Spleen (tissue), 11 donors: ENCODE data around the gene KLHDC3. TPM values are rescaled to one million over a fixed set of nuclear protein-coding genes. Genes with fewer than 3 reads are reported as not detected.

Source experiments
- DNase-seq: peaks from one replicate; pipeline ENCODE4 v3.0.0-alpha.2; 2020
- H3K27ac ChIP-seq, 8 donors: fragments of 200-600 bp; sonication (generic) in 7 of 8; 1 replicate in 4 of 8; 2 replicates in 4 of 8; pipeline versions ENCODE4 v1.5.0 to v1.8.0; 2016 to 2021; ENCODE audit warnings: inconsistent platforms in 4 of 8, mild to moderate bottlenecking in 4 of 8, moderate library complexity in 1 of 8
- H3K27me3 ChIP-seq, 7 donors: fragments of 200-600 bp; sonication (generic) in 6 of 7; replicated peaks in 1 of 7; 1 replicate in 4 of 7; 2 replicates in 3 of 7; pipeline versions ENCODE4 v1.5.0 to v1.8.0; 2016 to 2021; ENCODE audit warnings: inconsistent platforms in 3 of 7, mild to moderate bottlenecking in 1 of 7
- H3K36me3 ChIP-seq, 6 donors: fragments of 200-600 bp; sonication (generic) in 5 of 6; 1 replicate in 4 of 6; 2 replicates in 2 of 6; pipeline versions ENCODE4 v1.5.0 to v1.8.0; 2016 to 2021; ENCODE audit warnings: inconsistent platforms in 2 of 6
- H3K4me1 ChIP-seq, 6 donors: fragments of 200-600 bp; sonication (generic) in 5 of 6; 1 replicate in 3 of 6; 2 replicates in 3 of 6; pipeline versions ENCODE4 v1.5.0 to v1.8.0; 2016 to 2021; ENCODE audit warnings: inconsistent platforms in 3 of 6
- H3K4me3 ChIP-seq, 8 donors: fragments of 200-600 bp; sonication (generic) in 7 of 8; 1 replicate in 4 of 8; 2 replicates in 4 of 8; pipeline versions ENCODE4 v1.5.0 to v1.8.0; 2016 to 2021; ENCODE audit warnings: inconsistent platforms in 4 of 8, mild to moderate bottlenecking in 4 of 8, moderate library complexity in 2 of 8
- H3K9me3 ChIP-seq, 8 donors: fragments of 200-600 bp; sonication (generic) in 7 of 8; 1 replicate in 4 of 8; 2 replicates in 4 of 8; pipeline versions ENCODE4 v1.5.0 to v1.8.0; 2016 to 2021; ENCODE audit warnings: inconsistent platforms in 4 of 8
- CTCF ChIP-seq, 11 experiments: fragments of 200-600 bp in 7 of 11; fragments of 450-650 bp in 4 of 11; sonication (generic) in 4 of 11; IDR thresholded peaks in 8 of 11; conservative IDR thresholded peaks in 3 of 11; 1 replicate in 7 of 11; 2 replicates in 4 of 11; pipeline versions ENCODE4 v1.4.0 to v1.8.0; 2016 to 2021; ENCODE audit warnings: antibody characterized with exemption in 11 of 11, inconsistent platforms in 4 of 11, mild to moderate bottlenecking in 1 of 11
- POLR2A ChIP-seq, 3 donors: fragments of 450-650 bp; IDR thresholded peaks; one replicate each; pipeline ENCODE4 v1.5.1; 2017; ENCODE audit warnings: antibody characterized with exemption in 3 of 3, mild to moderate bottlenecking in 1 of 3
- POLR2AphosphoS5 ChIP-seq, 3 donors: sonication (generic); formaldehyde crosslinking; IDR thresholded peaks; one replicate each; pipeline ENCODE4 v1.5.1; 2017; ENCODE audit warnings: antibody characterized with exemption in 3 of 3
- WGBS, 5 donors: extraction: QIAGEN DNeasy Blood & Tissue Kit in 3 of 5; methylation state at CpG; one replicate each; pipeline versions ENCODE4 v1.1.5 to v1.1.7; 2013 to 2018; 5-methylcytosine and 5-hydroxymethylcytosine counted together
- intact Hi-C: fragments of 100-400 bp; cut with DNase I; formaldehyde crosslinking; loops from one replicate; pipeline ENCODE4 v1.15.0; 2023; ENCODE audit warnings: low total_unique reads
- polyA plus RNA-seq, 3 donors: library from polyadenylated mRNA; stranded (reverse); fragments of 200-250 nt; gene quantifications; one replicate each; pipeline ENCODE4 v1.2.1, GENCODE V29; 2013
- total RNA-seq, 7 donors: library from RNA; depleted of rRNA in 3 of 7; stranded (reverse); fragments of >200 nt in 3 of 7; fragmentation: NEBNext Ultra II Directional in 4 of 7; extraction: Animal tissue kit (Norgen Biotek cat#: 25700) in 4 of 7; gene quantifications; one replicate each; pipeline versions ENCODE4 v1.1.0 to v1.2.1, GENCODE V29; 2016 to 2021
- donor health status: healthy with polysubstance abuse.
- donor health status: DM: no; HTN: no; CAD: no; lungs with moderate emphysema.
- donor health status: DM: no; HTN: no; CAD: no.
- donor health status: Bipolar disorder and iron deficiency.
- donor health status: healthy.
- donor health status: DM: no; HTN: no; CAD: no.
- donor health status: DM: yes; HTN: yes; CAD: no.

The KLHDC3 gene
- total and polyA plus RNA-seq, 10 donors: 37.3 to 89.2 (median 66.0) TPM

DNA sequence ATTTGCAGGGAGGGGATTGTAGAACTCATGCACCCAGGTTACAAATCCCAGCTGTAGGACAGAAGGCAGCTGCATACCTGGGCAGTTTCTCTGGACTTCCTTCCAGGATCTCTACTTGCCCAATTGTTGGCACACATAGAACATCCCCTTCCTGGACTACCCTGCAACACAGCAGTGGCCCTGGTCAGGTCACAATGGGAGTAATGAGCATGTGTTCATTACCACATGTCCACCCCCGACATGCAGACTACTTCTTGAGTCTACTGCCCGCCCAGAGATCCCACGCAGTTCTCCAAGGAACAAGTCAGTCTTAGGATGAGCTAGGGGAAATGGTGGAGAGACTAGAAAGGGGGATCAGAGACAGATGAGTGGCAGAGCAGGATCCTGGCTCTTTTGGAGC, 40.1 kb upstream of the KLHDC3 start:
- TF ChIP-seq POLR2A (IDR thresholded peaks at IDR 0.05) (no peak), CTCF (IDR thresholded peaks at IDR 0.05 in 8 of 11, conservative IDR thresholded peaks at IDR 0.05 in 3 of 11) (no peak), POLR2AphosphoS5 (IDR thresholded peaks at IDR 0.05) (no peak)
- WGBS, 5 donors: 64 to 93% (median 76%) methylated on average over 3 of the region's 3 CpGs
- Histone ChIP-seq H3K27me3 (no peaks in the 10 kb centered on the region), H3K4me1 (peaks cover 17 to 49% (median 30%) of the 10 kb centered on the region in 6 donors), H3K27ac (peak overlapping the region in 1 of 8 donors; percentile 6), H3K4me3 (no peak overlapping the region), H3K36me3 (peaks cover 0 to 62% (median 13%) of the 10 kb centered on the region in 6 donors), H3K9me3 (no peaks in the 10 kb centered on the region)
- no peak for DNase-seq
- intact Hi-C loops: no loop called here

- TF ChIP-seq CTCF (IDR thresholded peaks at IDR 0.05 in 8 of 11, conservative IDR thresholded peaks at IDR 0.05 in 3 of 11) (no peak), POLR2A (IDR thresholded peaks at IDR 0.05) (no peak), POLR2AphosphoS5 (IDR thresholded peaks at IDR 0.05) (no peak)
- no peaks in the 10 kb centered on the region for H3K9me3 ChIP-seq
- no peak overlapping the region for H3K4me3 ChIP-seq
- H3K27me3 ChIP-seq: no peaks in the 10 kb centered on the region
- peaks cover 0 to 51% (median 4%) of the 10 kb centered on the region in 6 donors for H3K36me3 ChIP-seq
- no peak overlapping the region for H3K27ac ChIP-seq
- intact Hi-C loops: no loop called here
- peaks cover 19 to 58% (median 37%) of the 10 kb centered on the region in 6 donors for H3K4me1 ChIP-seq
- 78 to 92% (median 89%) methylated on average over 5 of the region's 5 CpGs for WGBS, 5 donors
- DNase-seq: no peak
Measured at GRCh38 chr6:42974919-42975505, 39.0 kb upstream of the KLHDC3 start.

DNA sequence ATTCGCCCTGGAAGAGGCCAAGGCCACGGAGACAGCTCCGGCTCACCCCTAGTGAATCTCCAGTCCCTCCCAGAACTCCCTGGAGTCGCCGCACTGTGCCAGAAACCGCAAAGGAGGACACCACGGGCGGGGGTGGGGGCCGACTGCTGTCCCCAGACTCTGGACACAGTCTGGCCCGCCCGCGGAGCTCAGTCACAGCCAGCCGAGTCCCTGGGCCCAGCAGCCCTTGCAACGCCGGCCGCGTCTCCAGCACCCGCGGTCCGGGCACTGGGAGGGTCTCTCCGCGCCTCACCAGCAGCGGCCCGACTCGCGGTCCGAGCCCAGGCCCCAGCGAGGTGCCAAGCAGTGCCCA, 35.6 kb upstream of the KLHDC3 start:
- Histone ChIP-seq H3K36me3 (peaks cover 0 to 19% (median 0%) of the 10 kb centered on the region in 6 donors), H3K4me3 (peak overlapping the region; percentile 69 to 98 (median 93)), H3K27ac (peak overlapping the region; percentile 79 to 96 (median 92)), H3K9me3 (no peaks in the 10 kb centered on the region), H3K27me3 (no peaks in the 10 kb centered on the region), H3K4me1 (peaks cover 21 to 72% (median 46%) of the 10 kb centered on the region in 6 donors)
- WGBS, 5 donors: 0 to 3% (median 1%) methylated on average over 3 to 28 of the region's 28 CpGs
- intact Hi-C loops: no loop called here
- no peak for TF ChIP-seq POLR2AphosphoS5 (IDR thresholded peaks at IDR 0.05)
- TF ChIP-seq POLR2A (IDR thresholded peaks at IDR 0.05): no peak
- TF ChIP-seq CTCF (IDR thresholded peaks at IDR 0.05 in 8 of 11, conservative IDR thresholded peaks at IDR 0.05 in 3 of 11): no peak
- peak; percentile 90 for DNase-seq

DNA sequence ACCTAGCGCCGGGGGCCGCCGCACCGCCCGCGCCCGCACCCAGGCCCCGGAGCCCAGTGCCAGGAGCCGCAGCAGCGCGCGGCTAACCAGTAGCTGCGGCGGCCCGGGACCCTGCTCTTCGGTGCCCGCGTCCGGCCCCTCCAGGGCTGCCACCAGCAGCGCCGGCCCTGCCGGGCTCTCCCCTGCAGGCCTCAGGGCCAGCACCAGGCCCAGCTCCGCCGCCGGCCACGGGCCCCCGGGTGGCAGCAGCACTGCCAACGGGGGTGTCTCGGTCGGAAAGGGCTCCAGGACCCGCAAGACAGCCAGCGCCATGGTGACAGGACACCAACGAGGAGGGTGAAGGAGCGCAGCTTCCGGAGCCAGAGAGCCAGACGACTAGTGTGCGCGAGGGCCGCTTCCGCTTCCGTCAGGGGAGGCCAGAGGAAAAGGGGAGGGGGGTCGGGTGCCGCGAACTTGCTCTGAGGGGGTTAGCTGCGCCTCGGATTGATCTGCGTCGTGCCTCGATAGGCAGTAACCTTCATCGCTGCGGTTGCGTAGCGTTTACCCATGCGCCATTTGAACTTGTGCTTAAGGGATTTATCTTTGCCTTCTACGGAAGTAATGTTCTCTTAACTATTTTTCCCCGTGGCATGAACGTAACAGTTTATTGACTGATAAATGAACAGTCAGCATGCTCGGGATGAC, 35.1 kb upstream of the KLHDC3 start, which contains the start of gene PEX6:
Gene PEX6 (minus strand): TSS at position 343 of the 684 bp plus-strand sequence. CDS start 31 bp downstream, at position 312.
- no peaks in the 10 kb centered on the region for H3K9me3 ChIP-seq
- peaks cover 26 to 73% (median 52%) of the 10 kb centered on the region in 6 donors for H3K4me1 ChIP-seq
- WGBS, 5 donors: 0 to 1% (median 0%) methylated on average over 37 to 59 of the region's 59 CpGs
- H3K27ac ChIP-seq: peak within 1 kb of the TSS; percentile 79 to 96 (median 92)
- peak; percentile 99 for DNase-seq
- TF ChIP-seq CTCF (IDR thresholded peaks at IDR 0.05 in 8 of 11, conservative IDR thresholded peaks at IDR 0.05 in 3 of 11) (no peak), POLR2A (IDR thresholded peaks at IDR 0.05) (peak in 1 of 3 donors; percentile 13), POLR2AphosphoS5 (IDR thresholded peaks at IDR 0.05) (peak; percentile 90 to 93 (median 91))
- H3K4me3 ChIP-seq: peak within 1 kb of the TSS; percentile 69 to 98 (median 93)
- peaks cover 0 to 14% (median 0%) of the 10 kb centered on the region in 6 donors for H3K36me3 ChIP-seq
- intact Hi-C loops: no loop called here
- no peaks in the 10 kb centered on the region for H3K27me3 ChIP-seq
